DOHH2 (cell line): ENCODE data around the gene SLC25A14.

ENCODE experiments used
- EZH2phosphoT487 ChIP-seq: fragments of 200-600 bp; sonication (generic); IDR thresholded peaks from 2 replicates; pipeline ENCODE4 v1.6.1; 2017; ENCODE audit warnings: borderline replicate concordance, mild to moderate bottlenecking, antibody characterized with exemption, low read length, moderate library complexity, mixed read lengths
- TF ChIP-seq, protein P1 (sequence below): fragments of 200-600 bp; sonication (generic); IDR thresholded peaks from one replicate; pipeline ENCODE4 v1.5.1; 2014; ENCODE audit warnings: antibody characterized with exemption, mild to moderate bottlenecking, low read depth, low read length; ENCODE audit not compliant: poor library complexity, severe bottlenecking

GRCh38 chrX:130300010-130300282 is 39.8 kb upstream of the SLC25A14 start:
- TF ChIP-seq, protein P1, sequence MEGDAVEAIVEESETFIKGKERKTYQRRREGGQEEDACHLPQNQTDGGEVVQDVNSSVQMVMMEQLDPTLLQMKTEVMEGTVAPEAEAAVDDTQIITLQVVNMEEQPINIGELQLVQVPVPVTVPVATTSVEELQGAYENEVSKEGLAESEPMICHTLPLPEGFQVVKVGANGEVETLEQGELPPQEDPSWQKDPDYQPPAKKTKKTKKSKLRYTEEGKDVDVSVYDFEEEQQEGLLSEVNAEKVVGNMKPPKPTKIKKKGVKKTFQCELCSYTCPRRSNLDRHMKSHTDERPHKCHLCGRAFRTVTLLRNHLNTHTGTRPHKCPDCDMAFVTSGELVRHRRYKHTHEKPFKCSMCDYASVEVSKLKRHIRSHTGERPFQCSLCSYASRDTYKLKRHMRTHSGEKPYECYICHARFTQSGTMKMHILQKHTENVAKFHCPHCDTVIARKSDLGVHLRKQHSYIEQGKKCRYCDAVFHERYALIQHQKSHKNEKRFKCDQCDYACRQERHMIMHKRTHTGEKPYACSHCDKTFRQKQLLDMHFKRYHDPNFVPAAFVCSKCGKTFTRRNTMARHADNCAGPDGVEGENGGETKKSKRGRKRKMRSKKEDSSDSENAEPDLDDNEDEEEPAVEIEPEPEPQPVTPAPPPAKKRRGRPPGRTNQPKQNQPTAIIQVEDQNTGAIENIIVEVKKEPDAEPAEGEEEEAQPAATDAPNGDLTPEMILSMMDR, result no peak
- TF ChIP-seq EZH2phosphoT487, result no peak
